ENCODE data around the gene NANOGP8.

DNA sequence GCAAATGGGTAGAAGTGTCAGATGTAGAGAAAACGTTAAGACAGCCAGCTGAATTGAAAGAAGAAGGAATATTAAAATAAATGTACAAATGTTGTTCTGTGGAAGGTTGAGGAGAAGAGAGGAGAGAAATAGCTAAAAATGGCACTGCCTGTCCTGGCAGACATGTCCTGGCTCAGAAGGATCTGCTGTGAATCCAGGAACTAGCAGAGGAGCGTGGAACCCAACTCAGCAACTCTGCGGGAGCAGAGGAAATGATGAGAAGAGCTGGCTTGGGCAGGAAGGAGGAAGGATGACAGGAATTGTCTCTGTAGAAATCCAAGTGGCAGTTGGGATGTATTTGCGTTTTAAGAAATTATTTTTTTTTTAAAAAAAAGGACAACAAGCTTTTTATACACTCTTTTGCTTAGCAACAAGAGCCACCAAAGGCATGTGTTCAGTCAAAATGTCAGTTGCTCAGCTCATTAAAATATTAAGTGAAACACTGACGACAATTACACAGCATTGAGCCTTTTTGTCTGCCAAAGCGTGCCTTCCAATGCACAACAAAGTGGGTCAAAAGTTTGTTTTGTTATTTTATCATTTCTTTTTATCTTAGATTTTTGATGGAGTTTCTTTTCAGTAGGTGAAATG lies 16.1 kb downstream of the NANOGP8 start:
- TF ChIP-seq, protein P1, sequence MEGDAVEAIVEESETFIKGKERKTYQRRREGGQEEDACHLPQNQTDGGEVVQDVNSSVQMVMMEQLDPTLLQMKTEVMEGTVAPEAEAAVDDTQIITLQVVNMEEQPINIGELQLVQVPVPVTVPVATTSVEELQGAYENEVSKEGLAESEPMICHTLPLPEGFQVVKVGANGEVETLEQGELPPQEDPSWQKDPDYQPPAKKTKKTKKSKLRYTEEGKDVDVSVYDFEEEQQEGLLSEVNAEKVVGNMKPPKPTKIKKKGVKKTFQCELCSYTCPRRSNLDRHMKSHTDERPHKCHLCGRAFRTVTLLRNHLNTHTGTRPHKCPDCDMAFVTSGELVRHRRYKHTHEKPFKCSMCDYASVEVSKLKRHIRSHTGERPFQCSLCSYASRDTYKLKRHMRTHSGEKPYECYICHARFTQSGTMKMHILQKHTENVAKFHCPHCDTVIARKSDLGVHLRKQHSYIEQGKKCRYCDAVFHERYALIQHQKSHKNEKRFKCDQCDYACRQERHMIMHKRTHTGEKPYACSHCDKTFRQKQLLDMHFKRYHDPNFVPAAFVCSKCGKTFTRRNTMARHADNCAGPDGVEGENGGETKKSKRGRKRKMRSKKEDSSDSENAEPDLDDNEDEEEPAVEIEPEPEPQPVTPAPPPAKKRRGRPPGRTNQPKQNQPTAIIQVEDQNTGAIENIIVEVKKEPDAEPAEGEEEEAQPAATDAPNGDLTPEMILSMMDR (conservative IDR thresholded peaks at IDR 0.05; ENCODE audit: low read depth, low read length): no peak
- TF ChIP-seq EZH2 (IDR thresholded peaks at IDR 0.05; ENCODE audit: borderline replicate concordance, low read depth, low read length, poor library complexity, severe bottlenecking): no peak

Data from A673 (cell line).